Spleen (tissue), 7 donors: Measurements from ENCODE around the gene MYD88.

ENCODE experiments used
- POLR2AphosphoS5 ChIP-seq, 3 donors: sonication (generic); formaldehyde crosslinking; IDR thresholded peaks; one replicate each; pipeline ENCODE4 v1.5.1; 2017; ENCODE audit warnings: antibody characterized with exemption in 3 of 3
- TF ChIP-seq, protein P1 (sequence below), 11 experiments: fragments of 200-600 bp in 7 of 11; fragments of 450-650 bp in 4 of 11; sonication (generic) in 4 of 11; IDR thresholded peaks in 8 of 11; conservative IDR thresholded peaks in 3 of 11; 1 replicate in 7 of 11; 2 replicates in 4 of 11; pipeline versions ENCODE4 v1.4.0 to v1.8.0; 2016 to 2021; ENCODE audit warnings: antibody characterized with exemption in 11 of 11, inconsistent platforms in 4 of 11, mild to moderate bottlenecking in 1 of 11
- donor health status: DM: no; HTN: no; CAD: no; lungs with moderate emphysema.
- donor health status: DM: no; HTN: no; CAD: no.
- donor health status: DM: no; HTN: no; CAD: no.

DNA sequence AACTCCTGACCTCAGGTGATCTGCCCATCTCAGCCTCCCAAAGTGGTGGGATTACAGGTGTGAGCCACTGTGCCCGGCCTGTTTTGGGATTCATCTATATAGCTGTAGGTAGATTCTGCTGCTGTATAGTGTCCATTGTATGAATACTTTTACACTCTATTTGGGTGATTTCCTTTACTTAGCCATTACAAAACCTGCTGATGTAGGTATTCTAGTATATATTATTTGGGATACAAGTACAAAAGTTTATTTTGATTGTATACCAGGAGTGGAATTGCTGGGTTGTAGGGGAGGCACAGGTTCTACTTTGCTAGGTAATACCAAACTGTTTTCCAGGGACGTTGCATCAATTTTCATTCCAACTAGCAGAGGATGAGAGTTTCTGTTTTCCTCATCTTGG lies 17.4 kb downstream of the MYD88 start:
- no peak for TF ChIP-seq POLR2AphosphoS5 (IDR thresholded peaks at IDR 0.05)
- TF ChIP-seq, protein P1, sequence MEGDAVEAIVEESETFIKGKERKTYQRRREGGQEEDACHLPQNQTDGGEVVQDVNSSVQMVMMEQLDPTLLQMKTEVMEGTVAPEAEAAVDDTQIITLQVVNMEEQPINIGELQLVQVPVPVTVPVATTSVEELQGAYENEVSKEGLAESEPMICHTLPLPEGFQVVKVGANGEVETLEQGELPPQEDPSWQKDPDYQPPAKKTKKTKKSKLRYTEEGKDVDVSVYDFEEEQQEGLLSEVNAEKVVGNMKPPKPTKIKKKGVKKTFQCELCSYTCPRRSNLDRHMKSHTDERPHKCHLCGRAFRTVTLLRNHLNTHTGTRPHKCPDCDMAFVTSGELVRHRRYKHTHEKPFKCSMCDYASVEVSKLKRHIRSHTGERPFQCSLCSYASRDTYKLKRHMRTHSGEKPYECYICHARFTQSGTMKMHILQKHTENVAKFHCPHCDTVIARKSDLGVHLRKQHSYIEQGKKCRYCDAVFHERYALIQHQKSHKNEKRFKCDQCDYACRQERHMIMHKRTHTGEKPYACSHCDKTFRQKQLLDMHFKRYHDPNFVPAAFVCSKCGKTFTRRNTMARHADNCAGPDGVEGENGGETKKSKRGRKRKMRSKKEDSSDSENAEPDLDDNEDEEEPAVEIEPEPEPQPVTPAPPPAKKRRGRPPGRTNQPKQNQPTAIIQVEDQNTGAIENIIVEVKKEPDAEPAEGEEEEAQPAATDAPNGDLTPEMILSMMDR (IDR thresholded peaks at IDR 0.05 in 8 of 11, conservative IDR thresholded peaks at IDR 0.05 in 3 of 11) = no peak
